ENCODE results near the gene ADAMTS16. TPM values are rescaled to one million over a fixed set of nuclear protein-coding genes. Genes with fewer than 3 reads are reported as not detected.

The ADAMTS16 gene
- total RNA-seq, 3 donors from 2014 or later (not counting 1 experiment from before 2014, with no cell fraction given): not detected

- no peaks in the 10 kb centered on the region for H3K36me3 Mint-ChIP-seq
- no peak overlapping the region for H3K27ac Mint-ChIP-seq
- WGBS (ENCODE audit: insufficient coverage): 82% methylated on average over 3 of the region's 3 CpGs
- no peak for ATAC-seq
- Histone ChIP-seq H3K27me3 (ENCODE audit: control insufficient read depth, insufficient read depth, low read length) (no peaks in the 10 kb centered on the region), H3K4me1 (ENCODE audit: control insufficient read depth, insufficient read depth, low read length) (no peaks in the 10 kb centered on the region), H3K27ac (ENCODE audit: low read length) (no peak overlapping the region), H3K9me3 (ENCODE audit: control insufficient read depth, insufficient read depth, low read length) (no peaks in the 10 kb centered on the region), H3K4me3 (ENCODE audit: low read length) (no peak overlapping the region), H3K36me3 (ENCODE audit: control insufficient read depth, insufficient read depth, low read length) (no peaks in the 10 kb centered on the region)
- H3K4me1 Mint-ChIP-seq: no peaks in the 10 kb centered on the region
- no peak for DNase-seq
- intact Hi-C loops (cut with micrococcal nuclease): no loop called here
- no peak overlapping the region for H3K4me3 Mint-ChIP-seq
- no peaks in the 10 kb centered on the region for H3K27me3 Mint-ChIP-seq (ENCODE audit: low read depth in 2 of 2)
- TF ChIP-seq CTCF (IDR thresholded peaks at IDR 0.05): no peak
- peaks cover 9 to 15% of the 10 kb centered on the region in 2 donors for H3K9me3 Mint-ChIP-seq
Observed at GRCh38 chr5:5156471-5157082, 16.4 kb downstream of the ADAMTS16 start.

- Histone ChIP-seq H3K27ac (ENCODE audit: low read length) (no peak overlapping the region), H3K4me3 (ENCODE audit: low read length) (no peak overlapping the region), H3K36me3 (ENCODE audit: control insufficient read depth, insufficient read depth, low read length) (no peaks in the 10 kb centered on the region), H3K27me3 (ENCODE audit: control insufficient read depth, insufficient read depth, low read length) (no peaks in the 10 kb centered on the region), H3K4me1 (ENCODE audit: control insufficient read depth, insufficient read depth, low read length) (no peaks in the 10 kb centered on the region), H3K9me3 (ENCODE audit: control insufficient read depth, insufficient read depth, low read length) (no peaks in the 10 kb centered on the region)
- no peak overlapping the region for H3K4me3 Mint-ChIP-seq
- no peak overlapping the region for H3K27ac Mint-ChIP-seq
- no peak for DNase-seq
- ATAC-seq: no peak
- H3K27me3 Mint-ChIP-seq (ENCODE audit: low read depth in 2 of 2): no peaks in the 10 kb centered on the region
- H3K9me3 Mint-ChIP-seq: peaks cover 11 to 15% of the 10 kb centered on the region in 2 donors
- TF ChIP-seq CTCF (IDR thresholded peaks at IDR 0.05): no peak
- H3K4me1 Mint-ChIP-seq: no peaks in the 10 kb centered on the region
- no peaks in the 10 kb centered on the region for H3K36me3 Mint-ChIP-seq
- 100% methylated on average over 1 of the region's 1 CpG for WGBS (ENCODE audit: insufficient coverage)
- intact Hi-C loops (cut with micrococcal nuclease): no loop called here
Observed at GRCh38 chr5:5158472-5158895, 18.4 kb downstream of the ADAMTS16 start.

- no peaks in the 10 kb centered on the region for H3K4me1 Mint-ChIP-seq
- no peak overlapping the region for H3K27ac Mint-ChIP-seq
- ATAC-seq: no peak
- H3K4me3 Mint-ChIP-seq: no peak overlapping the region
- peaks cover 7 to 12% of the 10 kb centered on the region in 2 donors for H3K9me3 Mint-ChIP-seq
- H3K36me3 Mint-ChIP-seq: no peaks in the 10 kb centered on the region
- no peaks in the 10 kb centered on the region for H3K4me1 ChIP-seq (ENCODE audit: control insufficient read depth, insufficient read depth, low read length)
- intact Hi-C loops (cut with micrococcal nuclease): no loop called here
- no peaks in the 10 kb centered on the region for H3K27me3 ChIP-seq (ENCODE audit: control insufficient read depth, insufficient read depth, low read length)
- no peak for TF ChIP-seq CTCF (IDR thresholded peaks at IDR 0.05)
- no peak overlapping the region for H3K27ac ChIP-seq (ENCODE audit: low read length)
- no peak for DNase-seq
- H3K9me3 ChIP-seq (ENCODE audit: control insufficient read depth, insufficient read depth, low read length): no peaks in the 10 kb centered on the region
- no peaks in the 10 kb centered on the region for H3K36me3 ChIP-seq (ENCODE audit: control insufficient read depth, insufficient read depth, low read length)
- no peaks in the 10 kb centered on the region for H3K27me3 Mint-ChIP-seq (ENCODE audit: low read depth in 2 of 2)
- 63% methylated on average over 3 of the region's 5 CpGs for WGBS (ENCODE audit: insufficient coverage)
- H3K4me3 ChIP-seq (ENCODE audit: low read length): no peak overlapping the region
Observed at GRCh38 chr5:5159282-5160103, 19.4 kb downstream of the ADAMTS16 start.

All from natural killer cell (primary cell).